ENCODE data around the gene BCL3. TPM values are rescaled to one million over a fixed set of nuclear protein-coding genes. Genes with fewer than 3 reads are reported as not detected.

BCL3 gene
- polyA plus RNA-seq, 6 donors from 2014 or later = 8.2 to 17.4 (median 14.1) TPM

DNA sequence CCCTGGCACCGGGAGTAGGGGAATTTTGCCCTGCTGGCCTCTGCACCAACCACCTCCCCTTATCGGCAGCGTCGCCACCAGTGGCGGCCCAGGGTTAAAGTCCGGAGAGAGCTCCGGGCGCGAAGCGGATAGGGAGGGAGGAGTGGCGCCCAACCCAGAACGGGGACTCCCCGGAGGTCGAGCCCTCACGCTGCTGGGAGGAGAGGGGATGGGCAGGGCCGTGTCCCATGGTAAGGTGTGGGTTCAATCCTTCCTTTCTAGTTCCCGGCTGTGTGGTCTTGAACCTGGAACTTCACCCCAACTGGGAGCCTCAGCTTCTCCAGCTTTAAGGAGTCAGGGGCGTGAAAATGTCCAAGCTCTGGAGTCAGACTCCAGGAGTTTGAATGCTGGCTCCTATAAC, 23.3 kb upstream of the BCL3 start:
- H3K36me3 Mint-ChIP-seq = no peaks in the 10 kb centered on the region
- ATAC-seq (ENCODE audit: low read depth in 2 of 2) (no peak), DNase-seq (no peak)
- H3K27me3 Mint-ChIP-seq = peaks cover 0 to 8% (median 0%) of the 10 kb centered on the region in 3 donors
- H3K4me3 Mint-ChIP-seq = peak overlapping the region in 1 of 8 donors; percentile 63
- H3K27ac Mint-ChIP-seq = no peak overlapping the region
- peaks cover 0 to 2% (median 0%) of the 10 kb centered on the region in 7 donors for H3K9me3 Mint-ChIP-seq
- peaks cover 35 to 67% (median 57%) of the 10 kb centered on the region in 3 donors for H3K4me1 Mint-ChIP-seq

- H3K27me3 Mint-ChIP-seq = peaks cover 0 to 8% (median 0%) of the 10 kb centered on the region in 3 donors
- H3K27ac Mint-ChIP-seq = peak overlapping the region in 1 of 6 donors; percentile 45
- peak overlapping the region in 2 of 8 donors; percentile 35 to 66 for H3K4me3 Mint-ChIP-seq
- ATAC-seq (ENCODE audit: low read depth in 2 of 2) (no peak), DNase-seq (no peak)
- peaks cover 0 to 2% (median 0%) of the 10 kb centered on the region in 7 donors for H3K9me3 Mint-ChIP-seq
- H3K36me3 Mint-ChIP-seq = no peaks in the 10 kb centered on the region
- peaks cover 35 to 65% (median 57%) of the 10 kb centered on the region in 3 donors for H3K4me1 Mint-ChIP-seq
These were observed 22.8 kb upstream of the BCL3 start for GRCh38 chr19:44725684-44726083.

- Mint-ChIP-seq H3K27me3 (peaks cover 0 to 8% (median 0%) of the 10 kb centered on the region in 3 donors), H3K36me3 (no peaks in the 10 kb centered on the region), H3K9me3 (peaks cover 0 to 2% (median 0%) of the 10 kb centered on the region in 7 donors), H3K4me1 (peaks cover 35 to 63% (median 57%) of the 10 kb centered on the region in 3 donors), H3K27ac (peak overlapping the region in 1 of 6 donors; percentile 49), H3K4me3 (peak overlapping the region in 1 of 8 donors; percentile 64)
- ATAC-seq (ENCODE audit: low read depth in 2 of 2) = no peak
- DNase-seq = no peak
These were observed 22.0 kb upstream of the BCL3 start for GRCh38 chr19:44726465-44726864.

DNA sequence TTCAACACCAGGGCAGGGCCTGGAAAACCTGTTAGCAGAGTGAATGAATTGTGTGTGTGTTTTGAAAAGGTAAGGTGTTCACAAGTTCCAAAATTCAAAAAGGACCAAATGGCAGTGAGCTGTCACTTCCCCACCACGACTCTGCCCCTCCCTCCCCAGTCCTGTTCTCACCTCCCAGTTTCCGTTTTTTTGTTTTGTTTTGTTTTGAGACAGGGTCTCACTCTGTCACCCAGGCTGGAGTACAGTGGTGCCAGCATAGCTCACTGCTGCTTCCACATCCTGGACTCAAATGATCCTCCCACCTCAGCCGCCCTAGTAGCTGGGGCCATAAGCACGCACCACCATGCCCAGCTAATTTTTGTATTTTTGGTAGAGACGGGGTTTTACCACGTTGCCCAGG, 20.3 kb upstream of the BCL3 start:
- no peaks in the 10 kb centered on the region for H3K36me3 Mint-ChIP-seq
- H3K27ac Mint-ChIP-seq = peak overlapping the region; percentile 15 to 70 (median 52)
- peaks cover 0 to 8% (median 0%) of the 10 kb centered on the region in 3 donors for H3K27me3 Mint-ChIP-seq
- H3K9me3 Mint-ChIP-seq = peaks cover 0 to 2% (median 0%) of the 10 kb centered on the region in 7 donors
- H3K4me3 Mint-ChIP-seq = peak overlapping the region in 3 of 8 donors; percentile 29 to 83 (median 41)
- no peak for ATAC-seq (ENCODE audit: low read depth in 2 of 2)
- H3K4me1 Mint-ChIP-seq = peaks cover 22 to 49% (median 47%) of the 10 kb centered on the region in 3 donors
- no peak for DNase-seq

DNA sequence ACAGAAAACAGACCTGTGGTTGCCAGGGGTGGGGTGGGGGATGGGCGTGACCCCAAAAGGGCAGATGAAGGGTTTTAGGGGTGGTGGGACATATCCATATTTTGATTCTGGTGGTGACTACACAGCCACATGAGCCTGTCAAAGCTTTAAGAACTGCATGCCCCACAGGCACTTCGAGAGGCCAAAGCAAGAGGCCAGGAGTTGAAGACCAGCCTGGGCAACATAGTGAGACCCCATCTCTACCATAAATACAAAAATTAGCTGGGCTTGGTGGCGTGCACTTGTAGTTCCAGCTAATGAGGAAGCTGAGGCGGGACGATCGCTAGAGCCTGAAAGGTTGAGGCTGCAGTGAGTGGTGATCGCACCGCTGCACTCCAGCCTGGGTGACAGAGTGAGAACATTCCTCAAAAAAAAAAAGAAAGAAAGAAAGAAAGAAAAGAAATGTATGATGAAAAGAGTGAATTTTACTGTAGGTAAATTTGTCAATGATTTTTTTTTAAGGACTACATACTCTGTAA, 18.9 kb upstream of the BCL3 start:
- H3K27me3 Mint-ChIP-seq = peaks cover 0 to 4% (median 0%) of the 10 kb centered on the region in 3 donors
- DNase-seq (no peak), ATAC-seq (ENCODE audit: low read depth in 2 of 2) (peak; percentile 86 to 90)
- no peaks in the 10 kb centered on the region for H3K36me3 Mint-ChIP-seq
- peaks cover 0 to 2% (median 0%) of the 10 kb centered on the region in 7 donors for H3K9me3 Mint-ChIP-seq
- H3K27ac Mint-ChIP-seq = peak overlapping the region in 5 of 6 donors; percentile 28 to 92 (median 73)
- H3K4me1 Mint-ChIP-seq = peaks cover 17 to 36% (median 33%) of the 10 kb centered on the region in 3 donors
- H3K4me3 Mint-ChIP-seq = peak overlapping the region in 7 of 8 donors; percentile 7 to 61 (median 37)

DNA sequence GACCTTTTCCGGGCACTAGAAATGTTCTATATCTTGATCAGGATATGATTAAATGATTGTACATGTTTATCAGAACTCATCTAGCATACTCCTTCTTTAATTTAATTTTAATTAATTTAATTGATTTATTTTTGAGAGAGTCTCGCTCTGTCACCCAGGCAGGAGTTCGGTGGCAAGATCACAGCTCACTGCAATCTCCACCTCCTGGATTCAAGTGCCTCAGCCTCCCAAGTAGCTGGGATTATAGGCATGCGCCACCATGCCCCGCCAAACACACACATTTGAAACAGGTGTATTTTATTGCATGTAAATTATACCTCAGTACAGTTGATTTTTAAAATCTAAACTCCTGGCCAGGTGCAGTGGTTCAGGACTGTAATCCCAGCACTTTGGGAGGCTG, 17.4 kb upstream of the BCL3 start:
- peaks cover 0 to 2% (median 0%) of the 10 kb centered on the region in 7 donors for H3K9me3 Mint-ChIP-seq
- H3K4me1 Mint-ChIP-seq = peaks cover 13 to 26% (median 22%) of the 10 kb centered on the region in 3 donors
- DNase-seq (no peak), ATAC-seq (ENCODE audit: low read depth in 2 of 2) (no peak)
- H3K4me3 Mint-ChIP-seq = no peak overlapping the region
- H3K27ac Mint-ChIP-seq = no peak overlapping the region
- H3K27me3 Mint-ChIP-seq = no peaks in the 10 kb centered on the region
- no peaks in the 10 kb centered on the region for H3K36me3 Mint-ChIP-seq

DNA sequence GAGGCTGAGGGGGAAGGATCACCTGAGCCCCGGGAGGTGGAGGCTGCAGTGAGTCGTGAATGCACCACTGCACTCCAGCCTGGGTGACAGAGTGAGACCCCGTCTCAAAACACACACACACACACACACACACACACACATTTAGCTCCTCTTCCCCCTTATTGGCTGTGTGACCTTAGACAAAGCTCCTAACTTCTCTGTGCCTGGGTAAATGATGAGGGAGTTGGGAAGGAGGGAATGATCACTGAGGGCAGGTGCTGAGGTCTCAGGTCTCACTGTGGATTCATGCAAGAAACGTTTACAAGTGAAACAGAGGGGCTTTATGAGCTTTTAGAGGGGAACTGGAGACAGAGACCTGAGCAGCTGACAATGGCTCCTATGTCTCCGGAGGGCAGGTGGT, 16.9 kb upstream of the BCL3 start:
- H3K27me3 Mint-ChIP-seq = no peaks in the 10 kb centered on the region
- H3K9me3 Mint-ChIP-seq = peaks cover 0 to 2% (median 0%) of the 10 kb centered on the region in 7 donors
- H3K27ac Mint-ChIP-seq = peak overlapping the region in 1 of 6 donors; percentile 71
- DNase-seq (no peak), ATAC-seq (ENCODE audit: low read depth in 2 of 2) (no peak)
- no peaks in the 10 kb centered on the region for H3K36me3 Mint-ChIP-seq
- H3K4me3 Mint-ChIP-seq = no peak overlapping the region
- H3K4me1 Mint-ChIP-seq = peaks cover 13 to 26% (median 23%) of the 10 kb centered on the region in 3 donors

DNA sequence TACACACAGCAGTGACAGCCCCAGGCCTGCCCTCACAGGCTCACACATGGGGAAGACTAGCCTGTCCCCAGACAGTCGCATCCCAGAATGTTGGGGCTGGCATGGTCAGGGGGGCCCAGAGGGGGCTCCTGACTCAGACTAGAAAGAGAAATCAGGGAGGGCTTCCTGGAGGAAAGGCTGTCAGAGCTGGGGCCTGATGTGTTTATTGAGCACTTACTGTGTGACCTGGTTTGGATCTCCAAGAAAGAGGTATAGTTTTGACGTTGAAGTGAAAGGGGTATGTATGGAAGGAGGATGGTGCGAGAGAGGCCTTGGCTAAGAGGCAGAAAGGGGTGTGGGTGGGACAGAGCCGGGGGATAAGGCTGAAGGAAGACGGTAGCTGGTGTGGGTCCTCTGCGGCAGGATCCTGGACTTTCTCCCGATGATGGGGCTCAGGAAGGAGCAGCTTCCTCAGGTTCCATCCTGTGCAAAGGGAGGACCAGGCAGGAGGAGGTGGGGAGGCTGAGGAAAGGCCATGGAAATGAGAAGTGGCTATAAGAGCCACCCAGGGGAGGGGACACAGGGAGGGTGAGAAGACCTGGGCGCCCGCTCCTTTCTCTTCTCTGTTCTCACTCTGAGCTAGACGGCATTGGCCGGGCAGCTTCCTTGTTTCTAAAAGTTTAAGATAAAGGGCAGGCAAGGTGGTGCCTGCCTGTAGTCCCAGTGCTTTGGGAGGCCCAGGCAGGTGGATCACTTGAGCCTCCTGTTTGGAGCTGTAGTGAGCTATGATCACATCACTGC, 16.1 kb upstream of the BCL3 start:
- H3K9me3 Mint-ChIP-seq = peaks cover 0 to 2% (median 0%) of the 10 kb centered on the region in 7 donors
- H3K27ac Mint-ChIP-seq = peak overlapping the region in 1 of 6 donors; percentile 44

GRCh38 chr19:44734357-44734756, 14.2 kb upstream of the BCL3 start:
- H3K4me1 Mint-ChIP-seq = peaks cover 4 to 27% (median 16%) of the 10 kb centered on the region in 3 donors
- H3K36me3 Mint-ChIP-seq = no peaks in the 10 kb centered on the region
- no peak overlapping the region for H3K27ac Mint-ChIP-seq
- DNase-seq (no peak), ATAC-seq (ENCODE audit: low read depth in 2 of 2) (no peak)
- H3K9me3 Mint-ChIP-seq = no peaks in the 10 kb centered on the region
- no peak overlapping the region for H3K4me3 Mint-ChIP-seq
- no peaks in the 10 kb centered on the region for H3K27me3 Mint-ChIP-seq

More for the DNA sequence above, 16.1 kb upstream of the BCL3 start:
- DNase-seq (no peak), ATAC-seq (ENCODE audit: low read depth in 2 of 2) (no peak)
- peaks cover 13 to 32% (median 30%) of the 10 kb centered on the region in 3 donors for H3K4me1 Mint-ChIP-seq
- H3K36me3 Mint-ChIP-seq = no peaks in the 10 kb centered on the region
- no peaks in the 10 kb centered on the region for H3K27me3 Mint-ChIP-seq
- H3K4me3 Mint-ChIP-seq = no peak overlapping the region

DNA sequence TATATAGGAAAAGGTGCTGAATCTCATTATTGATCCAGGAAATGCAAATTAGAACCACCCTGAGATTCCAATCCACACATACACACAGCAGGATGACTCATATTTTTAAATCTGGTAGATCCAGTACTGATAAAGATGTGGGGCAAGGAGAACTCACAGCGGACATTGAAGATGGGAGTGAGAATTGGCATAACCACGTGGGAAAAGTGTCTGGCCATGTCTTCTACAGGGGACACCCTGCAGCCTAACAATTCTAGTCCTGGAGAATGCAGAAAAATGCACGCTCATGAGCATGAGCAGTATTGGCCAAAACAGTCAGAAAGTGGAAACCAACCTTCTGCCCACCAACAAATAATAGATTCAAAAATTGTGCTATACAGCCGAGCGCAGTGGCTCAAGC, 13.5 kb upstream of the BCL3 start:
- H3K27me3 Mint-ChIP-seq = no peaks in the 10 kb centered on the region
- H3K36me3 Mint-ChIP-seq = no peaks in the 10 kb centered on the region
- no peak for ATAC-seq (ENCODE audit: low read depth in 2 of 2)
- no peak overlapping the region for H3K4me3 Mint-ChIP-seq
- H3K9me3 Mint-ChIP-seq = no peaks in the 10 kb centered on the region
- H3K4me1 Mint-ChIP-seq = peaks cover 0 to 24% (median 9%) of the 10 kb centered on the region in 3 donors
- H3K27ac Mint-ChIP-seq = no peak overlapping the region
- DNase-seq = no peak

- peaks cover 5 to 26% (median 26%) of the 10 kb centered on the region in 3 donors for H3K4me1 Mint-ChIP-seq
- no peaks in the 10 kb centered on the region for H3K9me3 Mint-ChIP-seq
- H3K4me3 Mint-ChIP-seq = peak overlapping the region in 2 of 8 donors; percentile 29 to 62
- DNase-seq (no peak), ATAC-seq (ENCODE audit: low read depth in 2 of 2) (no peak)
- H3K27me3 Mint-ChIP-seq = no peaks in the 10 kb centered on the region
- peak overlapping the region in 2 of 6 donors; percentile 39 to 58 for H3K27ac Mint-ChIP-seq
- no peaks in the 10 kb centered on the region for H3K36me3 Mint-ChIP-seq
These were observed 11.1 kb upstream of the BCL3 start for GRCh38 chr19:44737238-44738071.

DNA sequence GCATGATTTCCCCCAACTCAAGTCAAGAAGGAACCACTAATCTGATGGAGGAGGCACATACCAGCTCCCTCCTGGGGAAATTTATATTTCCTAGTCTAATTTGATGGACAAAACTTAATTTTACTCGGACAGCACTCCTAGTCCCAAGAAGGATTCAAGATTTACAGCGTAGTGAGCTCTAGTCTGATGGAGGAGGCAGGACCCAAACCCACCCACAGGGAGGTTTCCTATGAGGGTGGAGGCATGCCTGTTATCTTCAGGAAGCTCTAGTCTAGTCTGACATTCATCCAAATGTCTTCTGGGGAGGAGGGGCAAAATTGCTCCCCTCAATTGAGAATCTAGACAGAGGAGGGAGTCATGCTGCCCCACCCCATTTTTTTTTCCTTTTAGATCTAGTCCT, 10.4 kb upstream of the BCL3 start:
- peak overlapping the region in 2 of 6 donors; percentile 35 to 43 for H3K27ac Mint-ChIP-seq
- H3K36me3 Mint-ChIP-seq = no peaks in the 10 kb centered on the region
- no peak for ATAC-seq (ENCODE audit: low read depth in 2 of 2)
- DNase-seq = no peak
- H3K4me3 Mint-ChIP-seq = no peak overlapping the region
- no peaks in the 10 kb centered on the region for H3K9me3 Mint-ChIP-seq
- no peaks in the 10 kb centered on the region for H3K27me3 Mint-ChIP-seq
- peaks cover 10 to 31% (median 29%) of the 10 kb centered on the region in 3 donors for H3K4me1 Mint-ChIP-seq

Data from naive B cell (primary cell).